ENCODE data around the gene CLEC2D.
"Not testable (repeated sequence)": the region's sequence is repeated elsewhere in the genome, so short reads cannot be mapped to it uniquely, and the experiment has no call there.

Gene CLEC2D

DNA sequence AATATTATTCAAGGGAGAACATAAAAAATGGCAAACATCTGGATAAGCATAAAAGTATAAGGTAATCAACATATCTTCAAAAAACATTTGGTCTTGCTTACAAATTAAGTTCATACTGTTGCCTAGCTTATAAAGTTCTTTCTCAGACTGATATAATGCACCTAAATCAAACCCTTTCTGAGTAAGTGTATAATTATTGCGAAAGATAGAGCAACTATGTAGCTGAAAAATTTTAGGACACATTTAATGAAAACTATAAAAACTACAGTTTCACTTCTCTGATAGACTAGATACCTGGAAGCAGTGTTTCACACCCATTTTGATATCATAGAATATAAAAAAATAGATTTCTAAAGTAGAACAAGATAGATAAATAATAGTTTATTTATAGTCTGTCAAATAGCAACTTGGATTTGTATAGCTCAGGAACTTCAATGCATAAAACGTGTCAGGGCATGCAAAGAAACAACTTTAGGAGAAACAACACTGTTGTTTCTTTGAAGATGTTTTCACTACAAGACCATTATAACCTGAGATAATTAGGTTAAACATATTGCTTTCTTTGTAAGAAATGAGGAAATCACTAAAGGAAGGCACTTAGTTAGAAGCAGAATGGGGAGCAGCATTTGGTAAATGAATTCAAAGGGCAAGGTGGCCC lies 55.8 kb downstream of the CLEC2D start:
- no peak for DNase-seq (ENCODE audit: low read depth in 3 of 3, low spot score in 1 of 3)

- DNase-seq (ENCODE audit: low read depth in 3 of 3, low spot score in 1 of 3) = no peak
Measured at GRCh38 chr12:9727813-9728212, 58.3 kb downstream of the CLEC2D start.

DNA sequence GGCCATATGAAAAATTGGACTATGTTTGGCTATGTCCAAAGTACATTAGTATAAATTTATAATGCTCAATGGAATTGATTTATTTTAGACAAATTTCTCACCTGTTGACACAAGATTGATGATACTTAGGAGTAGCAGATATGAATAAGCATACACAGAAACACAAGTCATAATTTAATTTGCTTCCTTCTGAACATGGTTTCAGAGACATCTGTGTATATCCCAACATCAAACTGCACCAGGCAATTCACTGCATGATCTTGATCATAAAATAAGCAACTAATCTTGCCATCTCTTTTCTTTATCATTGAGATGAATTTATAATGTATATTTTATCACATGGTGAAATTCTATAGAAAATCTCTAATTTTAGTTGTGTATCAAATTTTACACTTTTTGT lies 59.6 kb downstream of the CLEC2D start:
- DNase-seq (ENCODE audit: low read depth in 3 of 3, low spot score in 1 of 3) = no peak

GRCh38 chr12:9730011-9730410 lies 60.5 kb downstream of the CLEC2D start:
- DNase-seq (ENCODE audit: low read depth in 3 of 3, low spot score in 1 of 3) = no peak

- DNase-seq (ENCODE audit: low read depth in 3 of 3, low spot score in 1 of 3) = no peak
Measured at GRCh38 chr12:9730591-9730990, 61.1 kb downstream of the CLEC2D start.

DNA sequence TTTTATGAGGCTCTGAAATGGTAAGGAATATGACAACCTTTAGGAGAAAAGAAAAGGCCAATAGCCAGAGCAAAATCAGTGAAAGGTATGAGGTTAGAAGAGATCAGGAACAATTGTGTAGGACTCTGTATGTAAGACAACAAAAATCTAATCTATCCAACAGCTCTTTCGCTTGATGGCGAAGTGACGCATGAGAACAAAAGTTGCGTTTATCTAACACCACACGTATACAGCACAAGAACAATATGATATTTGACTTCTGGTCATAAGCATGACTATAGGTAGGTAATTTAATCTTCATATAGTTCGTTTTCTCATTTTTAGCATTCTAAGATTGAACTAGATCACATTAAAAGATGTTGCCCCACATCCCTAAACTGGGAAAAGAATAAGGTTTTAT lies 61.9 kb downstream of the CLEC2D start:
- no peak for DNase-seq (ENCODE audit: low read depth in 3 of 3, low spot score in 1 of 3)

- DNase-seq (ENCODE audit: low read depth in 3 of 3, low spot score in 1 of 3) = no peak
Measured at GRCh38 chr12:9731797-9732196, 62.3 kb downstream of the CLEC2D start.

- DNase-seq (ENCODE audit: low read depth in 3 of 3, low spot score in 1 of 3) = no peak
Measured at GRCh38 chr12:9732921-9733461, 63.5 kb downstream of the CLEC2D start, which contains the start of gene CLECL1. Gene CLECL1, minus strand, starts transcription at chr12:9733097.

DNA sequence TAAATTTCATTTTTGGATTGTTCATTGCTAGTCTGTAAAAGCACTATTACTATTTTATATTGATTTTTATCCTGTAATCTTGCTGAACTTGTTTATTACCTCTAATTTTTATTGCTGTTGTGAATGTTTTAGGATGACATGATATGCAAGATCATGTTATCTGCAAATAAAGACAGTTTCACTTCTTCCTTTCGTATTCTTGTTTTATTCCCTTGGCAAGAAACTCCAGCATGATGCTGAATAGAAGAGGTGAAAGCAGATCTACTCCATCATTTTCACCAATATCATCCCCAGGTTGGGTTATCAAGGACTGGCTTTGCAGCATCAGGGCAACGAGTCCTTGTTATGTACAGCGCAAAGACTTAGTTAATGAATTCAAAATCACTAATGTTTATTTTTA lies 66.1 kb downstream of the CLEC2D start:
- no peak for DNase-seq (ENCODE audit: low read depth in 3 of 3, low spot score in 1 of 3)

GRCh38 chr12:9736936-9737705 lies 67.6 kb downstream of the CLEC2D start:
- DNase-seq (ENCODE audit: low read depth in 3 of 3, low spot score in 1 of 3) = no peak

DNA sequence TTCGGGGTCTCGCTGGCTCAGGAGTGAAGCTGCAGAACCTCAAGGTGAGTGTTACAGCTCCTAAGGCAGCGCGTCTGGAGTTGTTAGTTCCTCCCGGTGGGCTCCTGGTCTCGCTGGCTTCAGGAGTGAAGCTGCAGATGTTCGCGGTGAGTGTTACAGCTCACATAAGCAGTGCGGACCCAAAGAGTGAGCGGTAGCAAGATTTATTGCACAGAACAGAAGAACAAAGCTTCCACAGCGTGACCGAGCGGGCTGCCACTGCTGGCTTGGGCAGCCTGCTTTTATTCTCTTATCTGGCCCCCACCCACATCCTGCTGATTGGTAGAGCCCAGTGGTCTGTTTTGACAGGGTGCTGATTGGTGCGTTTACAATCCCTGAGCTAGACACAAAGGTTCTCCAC lies 69.4 kb downstream of the CLEC2D start:
- DNase-seq (ENCODE audit: low read depth in 3 of 3, low spot score in 1 of 3) = not testable (repeated sequence)

- DNase-seq (ENCODE audit: low read depth in 3 of 3, low spot score in 1 of 3) = not testable (repeated sequence)
Measured at GRCh38 chr12:9739404-9740105, 70.0 kb downstream of the CLEC2D start.

GRCh38 chr12:9740106-9740750 lies 70.7 kb downstream of the CLEC2D start:
- no peak for DNase-seq (ENCODE audit: low read depth in 3 of 3, low spot score in 1 of 3)

GRCh38 chr12:9741726-9742125 lies 72.2 kb downstream of the CLEC2D start:
- DNase-seq (ENCODE audit: low read depth in 3 of 3, low spot score in 1 of 3) = no peak

- DNase-seq (ENCODE audit: low read depth in 3 of 3, low spot score in 1 of 3) = no peak
Measured at GRCh38 chr12:9742661-9743060, 73.1 kb downstream of the CLEC2D start.

DNA sequence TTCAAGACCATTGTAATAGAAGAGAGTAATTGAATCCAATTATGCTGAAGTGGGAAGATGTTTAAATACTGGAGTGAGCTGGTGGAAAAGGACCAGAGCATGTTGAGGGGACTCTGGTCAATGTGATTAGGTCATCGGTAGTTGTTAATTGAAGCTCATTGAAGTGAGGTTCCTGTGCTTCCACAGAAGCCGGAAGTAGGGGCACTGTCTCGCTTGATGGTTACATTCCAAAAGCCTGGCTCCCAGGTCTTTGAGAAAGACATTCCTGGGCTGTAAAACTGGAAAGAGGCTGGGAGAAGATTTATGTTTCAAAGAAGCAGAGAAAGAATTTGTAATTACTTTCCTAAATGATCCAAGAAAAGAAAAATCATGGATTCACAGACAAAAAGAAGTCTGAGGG lies 75.7 kb downstream of the CLEC2D start:
- DNase-seq (ENCODE audit: low read depth in 3 of 3, low spot score in 1 of 3) = no peak

Measured in stimulated activated CD4-positive, alpha-beta T cell treated with anti-CD3 and anti-CD28 coated beads, TNF-alpha, amount 100 ng/mL, for 1 hour (primary cell).